AG08396 (cell line): Measurements from ENCODE around the gene TNS3.
A peak's percentile ranks its signal among the peaks of the same experiment; 100 is the strongest.

ENCODE experiments used
- DNase-seq: peaks from one replicate; pipeline ENCODE4 v3.0.0; 2012; ENCODE audit warnings: low spot score, mixed read lengths

The TNS3 gene

DNA sequence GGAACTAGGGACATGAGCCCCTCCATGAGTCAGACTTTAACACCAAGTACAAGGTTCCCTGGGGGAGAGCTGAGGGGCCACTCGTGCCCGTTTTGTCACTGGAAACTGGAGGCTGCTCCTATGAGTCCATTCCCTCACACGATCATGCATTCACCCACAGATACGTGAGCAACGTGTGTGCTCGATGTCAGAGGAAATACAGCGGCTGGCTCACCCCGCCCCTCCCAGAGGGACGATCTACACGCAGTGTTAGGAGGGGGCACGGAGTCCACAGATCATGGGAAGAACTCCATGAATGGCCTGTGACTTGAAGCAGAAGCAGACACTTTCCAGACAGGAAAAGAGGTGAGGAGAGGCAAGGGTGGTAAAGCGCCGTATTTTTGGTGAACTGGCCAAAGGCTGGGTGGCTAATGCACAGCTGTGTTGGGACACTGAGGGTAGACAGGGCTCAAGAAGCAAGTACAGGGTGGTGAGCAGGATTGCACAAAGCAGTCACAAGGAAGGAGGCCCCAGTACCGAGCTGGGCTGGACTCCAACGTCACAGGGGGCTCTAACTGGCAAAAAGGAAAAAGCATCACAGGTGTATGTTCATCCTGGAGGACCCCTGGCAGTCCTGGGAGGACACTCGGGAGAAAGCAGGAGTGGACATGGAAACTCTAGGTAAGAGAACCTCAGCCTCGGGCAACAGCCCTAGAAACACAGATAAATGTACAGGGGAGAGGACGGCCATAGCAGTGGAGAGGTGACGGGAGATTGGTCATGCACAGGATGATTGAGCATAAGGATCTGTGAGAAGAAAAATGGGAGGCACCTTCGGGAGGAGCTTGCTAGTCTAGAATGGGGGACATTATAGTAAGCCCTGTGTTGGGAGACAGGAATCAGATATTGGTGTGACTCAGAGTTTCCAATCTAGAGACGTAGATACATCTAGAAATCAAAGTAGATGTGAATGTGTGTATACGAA is 41.2 kb downstream of the TNS3 start:
- DNase-seq = no peak

DNA sequence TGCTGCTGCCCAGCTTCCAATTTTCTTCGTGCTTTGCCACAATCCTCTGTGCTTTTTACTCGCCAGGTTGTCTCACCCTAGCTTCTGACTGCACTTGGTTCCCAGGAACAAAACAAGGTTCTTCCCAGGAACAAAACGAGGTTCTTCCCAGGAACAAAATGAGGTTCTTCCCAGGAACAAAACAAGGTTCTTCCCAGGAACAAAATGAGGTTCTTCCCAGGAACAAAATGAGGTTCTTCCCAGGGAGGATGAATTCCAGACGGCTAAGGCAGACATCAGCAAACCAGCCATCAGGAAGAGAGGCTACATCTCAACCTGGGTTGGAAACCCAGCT is 41.9 kb downstream of the TNS3 start:
- no peak for DNase-seq

DNA sequence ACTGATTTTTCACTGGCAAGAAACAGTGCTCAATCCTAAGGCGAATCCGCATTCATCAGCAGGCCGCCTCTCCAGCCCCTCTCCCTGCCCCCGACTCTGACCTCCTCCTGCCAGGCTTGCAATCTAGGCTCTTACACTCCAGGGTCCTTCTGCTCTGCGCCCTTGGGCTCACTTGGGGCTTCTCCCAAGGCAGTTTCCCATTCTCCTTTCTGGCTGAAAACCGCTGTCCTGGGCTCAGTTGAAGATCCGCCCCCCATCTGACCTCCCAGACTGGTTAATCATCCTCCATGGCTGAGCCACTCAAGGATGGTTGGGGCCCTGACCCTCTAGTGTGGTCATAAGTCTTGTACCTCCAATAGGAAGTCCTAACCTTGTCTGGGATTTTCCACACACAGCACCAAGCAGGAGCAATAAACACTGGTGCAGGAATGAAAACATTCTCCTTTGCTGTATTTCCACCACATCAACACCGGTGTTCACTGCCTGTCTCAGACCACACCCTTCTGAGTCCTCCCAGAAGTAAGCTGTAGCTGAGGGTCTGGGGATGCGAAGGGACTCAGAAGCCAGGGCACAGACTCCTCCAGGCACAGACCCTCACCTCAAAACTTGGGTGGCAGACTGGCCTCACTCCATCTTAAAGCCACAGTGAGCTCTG is 42.4 kb downstream of the TNS3 start:
- DNase-seq = peak; percentile 59

DNA sequence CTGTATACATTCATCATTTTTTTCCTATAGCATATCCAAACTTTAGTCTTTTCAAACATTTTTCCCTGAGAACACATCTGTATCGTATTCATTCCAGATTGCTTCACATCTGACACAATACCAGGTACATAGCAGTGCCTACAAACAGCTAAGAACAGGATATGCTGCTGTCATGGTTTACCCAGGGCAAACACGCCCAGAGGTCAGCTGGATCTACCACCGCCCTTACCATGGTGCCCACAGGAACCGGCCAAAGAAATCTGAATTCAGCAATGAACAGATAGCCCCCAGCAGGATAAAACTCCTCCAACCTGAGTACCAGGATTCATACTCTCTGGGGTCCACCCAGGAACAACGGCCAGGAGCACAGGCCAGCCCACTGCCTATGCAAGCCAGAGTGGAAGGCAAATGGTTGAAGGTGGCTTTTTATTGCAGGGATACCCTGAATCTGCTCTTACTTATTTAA is 43.0 kb downstream of the TNS3 start:
- DNase-seq = no peak

DNA sequence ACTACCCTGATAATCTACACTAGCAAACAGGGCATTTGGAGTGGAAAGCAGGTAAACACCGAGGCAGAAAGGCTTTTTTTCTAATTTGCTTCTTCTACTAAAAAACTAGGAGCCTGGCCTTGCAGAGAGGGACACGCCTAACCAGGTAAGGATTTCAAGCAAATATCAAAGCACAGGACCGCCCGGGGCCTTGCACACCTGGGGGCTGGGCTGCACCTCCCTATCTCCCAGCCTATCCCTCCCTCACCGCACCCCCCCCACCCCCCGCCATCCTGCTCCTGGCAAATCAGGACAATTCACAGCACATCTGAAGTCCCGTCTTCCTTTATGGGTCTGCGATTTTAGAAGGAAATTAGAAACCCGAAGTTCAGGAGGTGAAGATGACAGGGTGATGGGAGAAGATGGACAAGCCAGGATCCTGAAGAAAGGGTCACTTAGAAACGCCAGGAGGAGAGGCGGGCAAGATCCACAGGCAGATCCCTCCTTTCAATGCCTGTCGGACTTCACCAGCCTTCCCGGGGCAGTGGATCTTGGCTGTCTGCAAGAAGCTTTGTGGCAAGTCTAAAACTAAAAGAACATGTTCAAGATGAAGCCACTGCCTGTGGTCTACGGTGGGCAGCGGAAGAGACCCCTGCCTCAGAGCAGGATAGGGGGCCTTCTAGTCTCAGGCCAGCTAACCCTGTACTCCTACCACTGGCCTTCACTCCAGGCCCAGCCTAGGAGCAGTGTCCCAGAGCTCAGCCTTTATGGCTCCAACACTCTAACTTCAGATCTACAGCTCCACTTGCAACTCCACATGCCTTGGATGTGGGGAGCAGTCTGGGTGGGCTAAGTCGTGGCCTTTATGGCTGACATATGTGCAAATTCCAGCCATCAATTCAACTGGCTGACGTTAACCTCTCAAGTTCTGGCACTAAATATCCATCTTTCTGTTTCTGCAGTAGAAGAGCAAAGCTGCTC is 43.9 kb downstream of the TNS3 start:
- DNase-seq = no peak

DNA sequence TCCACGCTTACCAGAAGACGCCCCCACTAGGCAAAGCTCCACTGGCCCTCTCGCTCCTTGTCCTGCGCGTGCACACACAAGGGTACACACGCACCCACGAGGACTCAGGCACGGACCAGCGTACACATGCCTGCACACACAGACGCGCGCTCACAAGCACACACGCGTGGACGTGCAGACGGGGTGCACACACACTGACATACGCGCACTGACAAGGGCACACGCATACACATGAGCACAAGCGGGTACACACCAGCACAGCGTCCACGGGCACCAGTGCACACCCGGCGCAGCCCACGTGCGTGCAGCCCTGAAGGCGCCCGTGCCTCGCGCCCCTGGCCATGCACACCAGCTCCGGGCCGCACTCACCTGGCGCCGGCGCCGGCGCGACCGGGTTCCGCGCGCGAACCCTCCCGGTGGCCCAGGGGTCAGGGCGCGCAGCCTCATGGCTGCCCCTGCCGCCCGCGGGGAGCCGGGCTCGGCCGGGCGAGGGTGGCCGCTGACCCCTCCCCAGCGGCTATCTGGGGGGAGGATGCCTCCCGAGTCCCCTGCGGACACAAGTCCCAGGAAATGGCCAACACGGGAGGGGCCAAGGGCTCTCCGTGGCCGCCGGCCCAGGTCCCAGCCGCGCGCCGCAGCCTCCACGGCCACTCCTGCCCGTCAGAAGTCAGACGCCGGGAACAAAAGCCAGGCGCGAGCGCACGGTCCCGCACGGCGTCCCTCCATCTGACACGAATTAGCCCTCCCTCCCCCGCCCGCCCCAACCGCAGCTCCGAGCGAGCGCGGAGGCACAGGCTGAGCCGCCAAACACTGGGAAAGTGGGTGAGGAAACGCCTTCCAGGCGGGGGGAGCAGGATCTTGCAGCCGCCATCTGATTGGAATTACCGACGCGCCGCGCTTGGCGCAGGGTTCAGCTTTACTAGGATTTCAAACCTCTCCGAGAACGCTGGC is 45.0 kb downstream of the TNS3 start:
- peak; percentile 88 for DNase-seq

DNA sequence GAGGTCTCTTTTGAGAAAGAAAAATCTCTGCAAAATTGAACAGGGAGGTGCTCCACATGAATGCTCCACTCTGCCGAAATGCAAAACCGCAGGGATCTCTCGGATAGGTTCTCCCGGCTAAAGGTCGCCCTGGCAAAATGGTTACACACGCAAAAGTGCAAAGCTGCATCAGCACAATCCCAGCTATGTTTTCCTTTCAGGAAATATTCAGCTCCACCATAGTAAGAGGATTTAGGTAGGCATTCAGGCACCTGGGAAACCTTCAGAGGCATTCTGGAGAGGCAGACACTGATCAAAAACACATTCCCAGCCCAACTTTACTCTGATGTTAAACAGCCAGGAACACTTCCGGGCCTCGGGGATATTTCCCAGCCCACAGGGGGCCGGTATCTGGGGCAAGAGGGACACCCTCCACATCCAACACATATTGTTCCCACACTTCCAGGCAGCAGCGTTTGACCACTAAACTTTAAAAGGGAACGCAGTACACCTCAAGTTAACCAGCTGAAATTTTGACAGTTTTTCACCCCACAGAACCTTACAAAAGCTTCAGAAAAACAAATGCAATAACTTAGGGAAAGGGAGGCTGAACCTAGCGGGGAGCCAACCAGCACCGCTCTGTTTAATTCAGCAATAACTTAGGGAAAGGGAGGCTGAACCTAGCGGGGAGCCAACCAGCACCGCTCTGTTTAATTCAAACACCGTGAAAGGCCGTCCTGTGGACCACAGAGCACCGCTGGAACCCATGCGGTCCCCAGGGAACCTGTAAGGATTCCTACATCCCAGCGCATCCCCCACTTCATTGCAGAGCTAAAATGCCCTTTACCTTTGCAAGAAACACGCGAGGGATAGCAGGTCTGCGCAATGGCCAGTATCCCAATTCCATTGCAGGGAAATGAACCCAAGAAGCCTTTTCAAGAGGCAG is 45.9 kb downstream of the TNS3 start:
- DNase-seq = no peak

DNA sequence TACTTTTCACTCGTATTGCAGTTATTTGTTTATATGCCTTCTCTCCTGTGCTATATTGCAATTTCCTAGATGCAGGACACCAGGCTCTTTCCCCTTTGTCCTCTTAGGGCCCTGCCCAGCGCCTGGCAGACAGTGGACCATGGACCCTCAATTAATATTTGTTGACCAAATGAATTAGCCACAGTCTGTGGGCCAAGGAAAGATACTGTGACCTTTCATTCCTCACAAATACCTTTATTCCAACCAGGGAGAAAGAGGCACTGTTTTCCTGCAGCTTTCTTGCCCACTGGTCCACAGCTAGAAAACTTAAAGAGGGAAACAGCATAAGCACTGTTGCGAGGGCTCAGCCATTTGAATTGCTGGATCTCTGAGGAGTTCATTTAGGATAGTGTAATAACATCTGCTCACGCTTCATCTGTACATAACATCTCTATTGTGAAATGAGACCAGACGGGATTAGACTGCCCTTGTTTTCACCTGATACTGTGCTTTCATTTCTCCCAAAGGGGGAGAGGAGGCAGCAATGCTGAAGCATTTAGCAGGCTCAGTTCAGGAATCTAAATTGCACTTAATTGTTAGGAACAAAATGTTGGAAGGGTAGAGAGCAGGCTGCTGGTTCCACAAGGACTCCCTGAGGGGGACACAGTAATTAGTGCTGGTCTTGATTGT is 46.7 kb downstream of the TNS3 start:
- DNase-seq = no peak

DNA sequence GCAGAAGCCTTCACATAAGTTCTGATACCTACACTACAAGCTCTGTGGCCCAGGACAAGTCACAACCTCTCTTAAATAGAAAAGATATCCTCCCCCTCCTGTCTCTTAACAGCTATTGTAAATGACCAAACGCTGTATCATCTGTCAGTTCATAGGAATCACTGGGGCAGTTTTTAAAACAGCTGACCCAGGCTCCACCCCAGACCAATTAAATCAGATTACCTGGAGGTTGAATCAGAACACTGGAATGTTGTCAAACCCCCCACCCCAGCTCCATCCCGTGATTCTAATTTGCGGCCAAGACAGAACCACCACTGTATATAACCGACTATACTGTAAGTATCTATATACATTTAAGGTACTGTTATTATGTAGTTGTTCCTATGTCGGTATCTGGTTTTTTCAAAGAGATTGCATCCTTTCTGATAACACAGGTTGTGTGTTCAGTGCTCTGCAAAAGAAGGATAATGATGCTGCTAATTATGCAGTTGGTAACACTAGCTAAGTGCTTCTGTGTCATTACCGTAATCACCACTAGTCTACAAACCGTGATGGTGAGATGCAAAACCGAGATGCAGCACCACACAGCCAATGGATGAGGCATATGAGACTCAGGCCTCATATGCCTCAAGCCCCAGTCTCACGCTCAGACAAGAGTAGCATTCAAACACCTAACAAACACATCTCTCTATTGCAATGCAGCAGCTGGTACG is 47.4 kb downstream of the TNS3 start:
- no peak for DNase-seq

DNA sequence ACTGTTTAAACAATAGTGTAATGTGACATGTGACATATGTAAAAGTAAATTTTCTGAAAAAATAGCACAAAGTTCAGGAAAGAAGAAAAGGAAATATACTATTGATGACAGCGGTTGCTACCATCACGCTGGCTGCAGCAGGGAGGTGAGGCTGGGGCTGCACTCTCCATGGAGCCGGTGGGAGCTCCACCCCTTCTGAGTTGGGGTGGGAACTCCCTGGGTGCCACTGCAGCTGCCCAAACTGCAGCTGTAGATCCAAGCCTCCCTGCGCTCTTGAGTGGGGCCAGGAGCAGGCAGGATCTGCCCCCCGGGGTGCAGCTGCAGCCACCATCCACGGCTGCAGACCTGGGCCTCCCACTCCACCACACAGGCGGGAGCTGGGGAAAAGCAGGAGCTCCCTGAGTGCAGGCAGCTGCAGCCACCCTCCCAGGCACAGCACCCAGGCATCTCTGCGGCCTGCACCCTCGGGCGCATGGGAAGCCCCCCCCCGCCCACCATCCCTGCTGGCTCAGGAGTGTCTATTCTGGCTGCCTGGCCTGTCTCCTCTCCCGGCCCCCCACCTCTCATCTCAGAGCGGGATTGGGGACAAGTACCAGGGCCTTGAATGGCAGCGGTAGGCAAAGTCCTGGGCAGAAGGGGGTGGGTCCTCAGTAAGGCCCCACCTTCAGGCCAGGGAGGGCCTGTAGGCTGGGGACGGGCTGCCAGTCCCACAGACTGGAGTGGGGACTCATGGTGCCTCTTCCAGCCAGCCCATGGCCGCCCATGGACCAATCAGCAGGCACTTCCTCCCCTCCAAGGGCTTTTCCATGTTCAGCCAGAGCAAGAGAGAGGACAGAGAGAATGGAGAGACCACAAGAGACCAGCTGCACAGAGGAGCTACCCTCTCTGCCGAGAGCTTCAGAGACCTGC is 50.1 kb downstream of the TNS3 start:
- no peak for DNase-seq

DNA sequence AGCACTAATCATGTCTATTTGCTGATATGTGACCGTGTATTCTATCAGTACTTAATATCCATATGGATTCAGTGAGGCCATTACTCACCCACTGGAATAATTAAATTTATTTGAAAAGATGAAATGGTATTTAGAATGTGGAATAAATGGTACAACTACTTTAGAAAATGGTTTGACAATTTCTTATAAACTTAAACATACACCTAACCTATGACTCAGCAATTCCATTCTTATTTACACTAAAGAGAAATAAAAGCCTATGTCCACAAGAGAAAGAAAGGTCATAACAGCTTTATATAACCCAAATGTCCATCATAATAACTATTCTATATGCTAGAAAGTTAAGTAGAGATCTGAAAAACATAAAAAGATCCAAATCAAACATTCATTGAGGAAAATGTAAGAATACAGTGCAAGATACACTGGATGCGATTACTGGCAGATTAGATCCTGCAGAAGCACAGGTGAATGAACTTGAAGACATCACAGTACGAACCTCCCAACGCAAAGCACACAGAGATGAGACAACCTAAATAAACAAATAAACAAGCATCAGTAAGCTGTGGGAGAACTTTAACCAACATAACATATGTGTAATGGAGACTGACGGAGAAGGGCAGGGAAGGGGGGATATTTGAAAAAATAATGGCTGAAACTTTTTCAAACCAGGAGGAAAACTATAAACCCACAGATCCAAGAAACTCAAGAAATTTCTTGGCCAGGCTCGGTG is 51.9 kb downstream of the TNS3 start:
- no peak for DNase-seq

DNA sequence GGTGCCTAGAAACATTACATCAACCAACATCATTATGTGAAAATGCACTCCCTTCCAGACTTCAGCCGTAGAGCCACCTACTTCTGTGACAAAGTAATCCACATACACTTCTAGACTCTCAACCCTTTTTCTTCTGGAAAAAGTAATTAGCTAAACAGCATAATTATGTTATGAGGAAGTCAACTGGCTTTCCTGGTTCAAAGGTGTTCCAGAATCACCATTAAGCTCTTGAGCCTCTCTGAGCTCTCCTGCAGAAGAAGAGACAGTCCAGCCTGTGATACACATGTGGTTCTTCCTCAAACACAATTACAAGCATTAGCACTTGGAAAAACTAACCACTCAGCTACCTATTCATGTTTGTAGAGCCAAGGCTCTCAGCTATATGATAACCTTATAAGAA is 52.5 kb downstream of the TNS3 start:
- no peak for DNase-seq

DNA sequence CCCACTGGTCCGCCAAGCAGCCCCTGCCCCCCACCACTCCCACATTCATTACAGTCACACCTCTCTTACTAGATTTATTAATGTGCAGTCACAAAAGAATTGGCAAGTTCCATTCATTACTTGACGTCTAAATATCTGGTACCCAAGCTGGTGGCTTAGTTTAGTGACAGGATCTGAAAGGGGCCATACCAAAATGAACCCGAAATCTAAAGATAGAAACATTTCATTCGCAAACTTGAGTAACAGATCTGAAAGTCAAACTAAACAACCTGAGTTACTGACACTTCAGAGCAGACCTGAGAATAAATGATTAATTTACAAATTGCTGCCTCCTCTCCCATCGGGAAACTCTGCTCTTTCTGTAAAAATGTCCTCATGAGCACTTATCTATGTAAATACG is 53.4 kb downstream of the TNS3 start:
- DNase-seq = no peak

DNA sequence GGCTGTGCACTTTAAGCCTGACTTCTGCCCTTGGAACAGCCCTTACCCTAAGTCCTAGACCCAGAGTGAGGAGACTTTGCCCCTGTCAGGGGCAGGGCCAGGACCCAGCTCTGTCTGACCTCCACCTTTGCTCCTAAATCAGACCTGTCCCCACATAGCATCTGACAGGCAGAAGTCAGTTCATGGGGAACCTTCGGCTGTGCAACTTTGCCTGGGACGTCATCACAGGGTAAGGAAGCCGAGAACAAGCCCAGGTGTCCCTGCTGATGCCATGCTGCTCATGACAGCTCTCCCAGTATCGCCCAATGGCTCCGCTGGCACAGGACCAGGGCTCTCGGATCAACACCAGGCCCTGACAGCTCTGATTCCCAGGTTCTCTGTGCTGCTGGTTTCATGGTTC is 55.4 kb downstream of the TNS3 start:
- no peak for DNase-seq

DNA sequence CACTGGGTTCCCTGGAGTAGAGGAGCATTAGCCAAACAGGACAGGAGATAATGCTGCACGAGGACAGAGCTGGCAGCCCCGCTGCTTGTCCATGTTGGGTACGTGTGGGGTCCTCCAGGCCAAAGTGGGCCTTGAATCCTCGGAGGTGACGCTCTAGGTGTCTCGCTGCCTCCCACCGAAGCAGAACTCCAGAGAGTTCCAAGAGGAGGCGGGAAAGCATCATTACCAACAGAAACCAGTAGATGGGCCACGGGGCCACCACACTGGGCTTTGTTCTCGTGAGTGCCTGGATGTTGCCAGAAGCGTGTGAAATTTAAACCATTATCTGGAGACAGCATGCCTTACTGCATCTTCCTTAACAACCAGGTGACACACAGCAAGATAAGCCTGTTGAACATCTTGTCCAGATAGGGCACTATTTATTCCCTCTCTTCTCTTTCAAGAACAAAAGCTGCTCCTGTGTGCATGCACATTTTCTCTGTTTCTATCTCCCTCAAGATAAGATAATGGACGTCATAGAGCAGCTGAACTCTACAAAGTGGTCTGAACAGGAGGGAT is 56.8 kb downstream of the TNS3 start:
- DNase-seq = no peak

DNA sequence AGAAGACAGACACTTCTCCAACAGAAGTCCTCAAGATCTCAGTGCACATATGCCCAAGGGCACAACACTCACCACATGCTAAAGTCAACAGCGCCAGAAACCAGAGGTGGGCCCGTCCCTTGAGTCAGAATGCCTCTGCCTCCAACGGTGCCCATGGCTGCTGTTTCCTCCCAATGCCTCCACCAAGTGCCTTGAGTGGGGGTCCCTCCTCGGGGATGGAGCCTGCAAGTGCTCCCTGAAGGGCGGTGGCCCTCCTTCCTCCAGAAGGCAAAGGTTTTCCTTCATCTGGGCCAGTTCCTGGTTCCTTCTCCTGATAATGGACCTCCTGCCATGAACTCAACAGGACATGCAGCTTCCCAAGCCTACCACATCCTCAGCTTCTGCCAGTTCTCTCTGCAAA is 58.5 kb downstream of the TNS3 start:
- DNase-seq = no peak
